NCI-H1436 (cell line): ENCODE results near the gene MADD.
A peak's percentile ranks its signal among the peaks of the same experiment; 100 is the strongest.

Experiments used
- DNase-seq: peaks from one replicate; lab custom pipeline; 2025; lab: John Stamatoyannopoulos, UW

The MADD gene

GRCh38 chr11:47269829-47270305 lies at the start of gene MADD:
Gene MADD, plus strand, starts transcription at chr11:47270133.
- DNase-seq = peak; percentile 82

- DNase-seq = no peak
These were observed 49.5 kb upstream of the MADD start for GRCh38 chr11:47220401-47220821.

- DNase-seq = no peak
These were observed 47.2 kb upstream of the MADD start for GRCh38 chr11:47222696-47223095.

- no peak for DNase-seq
These were observed 44.2 kb upstream of the MADD start for GRCh38 chr11:47225552-47226400.

GRCh38 chr11:47229161-47229560 lies 40.8 kb upstream of the MADD start:
- DNase-seq = no peak

- DNase-seq = no peak
These were observed 36.9 kb upstream of the MADD start for GRCh38 chr11:47233051-47233450.

GRCh38 chr11:47233989-47234668 lies 35.8 kb upstream of the MADD start:
- DNase-seq = no peak

- DNase-seq = no peak
These were observed 35.2 kb upstream of the MADD start for GRCh38 chr11:47234669-47235100.

- no peak for DNase-seq
These were observed 34.8 kb upstream of the MADD start for GRCh38 chr11:47235163-47235562.

GRCh38 chr11:47236482-47236881 lies 33.5 kb upstream of the MADD start:
- DNase-seq = no peak

GRCh38 chr11:47239852-47240251 lies 30.1 kb upstream of the MADD start:
- no peak for DNase-seq

GRCh38 chr11:47241841-47242301 lies 28.1 kb upstream of the MADD start:
- DNase-seq = no peak

- DNase-seq = no peak
These were observed 27.2 kb upstream of the MADD start for GRCh38 chr11:47242596-47243192.

- DNase-seq = no peak
These were observed 26.5 kb upstream of the MADD start for GRCh38 chr11:47243454-47243853.

GRCh38 chr11:47244448-47245350 lies 25.2 kb upstream of the MADD start:
- DNase-seq = no peak

- DNase-seq = no peak
These were observed 24.1 kb upstream of the MADD start for GRCh38 chr11:47245611-47246357.

GRCh38 chr11:47247502-47247901 lies 22.4 kb upstream of the MADD start:
- no peak for DNase-seq

- DNase-seq = no peak
These were observed 21.6 kb upstream of the MADD start for GRCh38 chr11:47248304-47248663.

GRCh38 chr11:47248664-47249377 lies 21.1 kb upstream of the MADD start, which contains the start of gene ACP2:
Gene ACP2, minus strand, starts transcription at chr11:47248814. Its CDS starts 25 bp downstream, at chr11:47248789.
- peak; percentile 85 for DNase-seq

GRCh38 chr11:47249378-47249715 lies 20.6 kb upstream of the MADD start:
- DNase-seq = no peak
